Measurements from ENCODE around the gene GH1. TPM values are rescaled to one million over a fixed set of nuclear protein-coding genes. Genes with fewer than 3 reads are reported as not detected.

GH1 gene
- total RNA-seq, 1 donor from 2014 or later: not detected

DNA sequence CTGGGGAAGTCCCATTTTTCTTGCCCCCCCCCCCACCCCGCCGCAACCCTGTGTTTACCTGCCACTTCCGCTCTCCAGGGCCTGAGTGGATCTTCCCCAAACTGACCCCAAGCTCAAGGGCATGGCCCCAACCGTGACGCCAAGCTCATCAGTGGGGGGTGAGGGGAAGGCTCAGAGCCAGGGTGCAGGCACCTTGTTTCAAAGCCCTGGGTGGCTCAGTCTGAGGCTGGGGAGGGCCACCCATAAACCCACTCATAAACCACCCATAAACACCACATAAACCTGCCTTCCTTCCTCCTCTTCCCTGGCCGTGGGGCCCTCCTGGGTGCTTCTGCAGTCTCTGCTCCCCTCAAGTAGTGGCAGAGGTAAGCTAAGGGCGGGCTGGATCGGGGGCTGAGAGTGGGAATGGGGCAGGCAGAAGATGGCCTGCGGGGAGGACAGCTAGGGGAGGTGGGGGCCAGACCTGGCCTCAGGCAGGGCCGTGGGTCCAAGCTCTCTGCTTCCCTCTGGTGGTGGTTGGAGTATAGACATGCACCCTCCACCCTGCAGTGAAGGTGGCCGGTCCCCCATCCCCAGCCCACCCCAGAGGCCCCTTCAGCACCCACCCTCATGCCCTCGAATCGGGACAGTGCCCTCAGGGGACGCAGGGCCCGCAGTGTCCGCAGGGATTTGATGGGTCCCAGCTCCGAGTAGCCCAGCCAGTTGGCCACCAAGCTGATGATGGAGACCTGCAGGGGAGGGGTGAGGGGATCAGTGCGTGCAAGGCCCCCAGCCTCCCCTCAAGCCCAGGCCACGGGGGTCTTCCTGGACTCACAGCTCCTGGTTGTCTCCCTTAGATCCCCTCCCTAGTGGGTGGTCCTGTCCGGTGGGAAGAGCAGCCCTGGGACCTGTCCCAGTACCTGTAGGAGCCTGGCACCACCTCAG lies 28.1 kb upstream of the GH1 start:
- DNase-seq (ENCODE audit: low spot score): peak; percentile 87
- intact Hi-C loops (cut with DNase I): loop anchor here (5.0 kb wide), 1 partner anchor 41 kb away; no protein-coding TSS in a partner anchor

DNA sequence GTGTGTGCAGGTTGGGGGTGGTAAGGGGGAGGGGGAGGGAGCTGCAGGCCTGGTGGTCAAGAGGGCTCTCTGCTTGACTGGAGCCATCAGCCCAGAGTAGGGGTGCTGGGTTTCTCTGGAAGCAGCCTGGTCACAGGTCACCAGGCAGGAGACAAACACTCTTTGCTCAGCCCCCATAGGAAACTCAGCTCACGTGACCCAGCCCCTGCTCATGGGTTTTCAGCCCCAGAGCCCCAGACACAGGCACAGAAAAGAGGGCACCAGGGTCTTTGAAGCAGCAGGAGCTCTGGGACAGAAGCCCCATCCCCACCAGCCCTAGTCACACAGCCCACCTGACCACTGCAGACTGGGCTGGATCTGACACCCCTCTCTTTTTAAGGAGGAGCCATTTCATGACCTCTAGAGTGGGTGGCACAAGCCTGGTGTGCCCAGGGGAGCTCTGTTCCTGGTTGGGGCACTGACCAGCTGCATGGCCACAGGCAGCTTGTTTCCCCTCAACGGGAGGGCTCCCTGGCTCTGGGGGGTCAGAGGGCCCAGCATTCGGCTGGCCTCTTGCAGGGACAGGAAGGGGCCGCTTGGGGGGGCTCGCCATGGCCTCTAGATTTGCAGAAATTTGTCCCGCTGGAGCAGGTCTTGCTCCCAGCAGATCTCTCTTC lies 27.3 kb upstream of the GH1 start:
- DNase-seq (ENCODE audit: low spot score): no peak
- intact Hi-C loops (cut with DNase I): loop anchor here (5.0 kb wide), 1 partner anchor 41 kb away; no protein-coding TSS in a partner anchor

DNA sequence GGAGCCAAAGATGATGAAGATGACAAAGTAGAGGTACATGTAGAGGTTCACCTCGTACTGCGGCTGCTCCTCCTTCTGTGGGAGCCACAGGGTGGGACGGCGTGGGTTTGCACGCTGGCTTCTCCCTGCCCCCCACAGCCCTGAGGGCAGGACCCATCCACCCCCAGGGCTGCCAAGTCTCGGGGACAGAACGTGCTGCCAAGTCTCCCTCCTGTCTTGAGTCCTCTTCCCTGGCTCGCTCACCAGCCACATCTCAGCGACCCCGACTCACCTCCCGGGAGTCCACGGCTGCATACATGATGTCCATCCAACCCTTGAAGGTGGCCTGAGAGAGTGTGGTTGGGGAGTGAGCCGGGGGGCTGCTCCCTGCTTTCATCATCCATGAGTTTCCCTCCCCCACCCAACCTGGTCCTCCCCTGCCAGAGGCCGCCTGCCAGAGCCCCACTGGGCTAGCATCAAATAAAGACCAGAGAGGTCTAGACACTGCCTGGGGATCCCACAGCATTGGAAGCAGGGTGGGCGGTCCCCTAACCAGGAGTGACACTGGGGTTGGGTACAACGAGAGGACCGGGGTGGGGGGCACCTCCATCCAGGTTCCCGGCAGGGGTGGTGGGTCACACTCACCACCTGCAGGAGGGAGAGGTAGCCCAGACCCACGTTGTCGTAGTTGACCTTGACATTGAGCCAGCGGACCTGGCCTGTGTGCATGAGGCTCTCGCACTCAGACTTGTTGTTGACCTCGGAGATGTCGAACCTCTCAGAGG lies 26.3 kb upstream of the GH1 start:
- intact Hi-C loops (cut with DNase I): loop anchor here (5.0 kb wide), 1 partner anchor 42 kb away; no protein-coding TSS in a partner anchor
- no peak for DNase-seq (ENCODE audit: low spot score)

DNA sequence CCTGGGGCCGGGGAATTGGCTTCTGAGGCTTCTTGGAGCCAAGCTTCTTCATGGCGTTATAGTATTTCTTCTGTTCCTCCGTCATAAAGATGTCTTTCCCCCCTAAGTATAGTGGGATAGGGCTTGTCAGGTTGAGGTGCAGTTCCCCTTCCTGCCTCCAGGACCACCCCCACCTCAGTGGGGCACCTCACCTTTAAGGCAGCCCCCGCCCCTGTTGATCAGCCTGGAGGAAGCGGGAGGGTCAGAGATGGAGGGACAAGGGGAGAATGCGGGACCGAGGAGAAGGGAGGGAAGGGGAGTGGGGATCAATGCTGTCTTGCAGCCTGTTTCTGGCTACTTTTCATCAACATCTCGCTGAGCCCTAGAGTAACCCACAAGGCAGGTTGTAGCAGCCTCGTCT lies 25.1 kb upstream of the GH1 start:
- intact Hi-C loops (cut with DNase I): no loop called here
- DNase-seq (ENCODE audit: low spot score): no peak

DNA sequence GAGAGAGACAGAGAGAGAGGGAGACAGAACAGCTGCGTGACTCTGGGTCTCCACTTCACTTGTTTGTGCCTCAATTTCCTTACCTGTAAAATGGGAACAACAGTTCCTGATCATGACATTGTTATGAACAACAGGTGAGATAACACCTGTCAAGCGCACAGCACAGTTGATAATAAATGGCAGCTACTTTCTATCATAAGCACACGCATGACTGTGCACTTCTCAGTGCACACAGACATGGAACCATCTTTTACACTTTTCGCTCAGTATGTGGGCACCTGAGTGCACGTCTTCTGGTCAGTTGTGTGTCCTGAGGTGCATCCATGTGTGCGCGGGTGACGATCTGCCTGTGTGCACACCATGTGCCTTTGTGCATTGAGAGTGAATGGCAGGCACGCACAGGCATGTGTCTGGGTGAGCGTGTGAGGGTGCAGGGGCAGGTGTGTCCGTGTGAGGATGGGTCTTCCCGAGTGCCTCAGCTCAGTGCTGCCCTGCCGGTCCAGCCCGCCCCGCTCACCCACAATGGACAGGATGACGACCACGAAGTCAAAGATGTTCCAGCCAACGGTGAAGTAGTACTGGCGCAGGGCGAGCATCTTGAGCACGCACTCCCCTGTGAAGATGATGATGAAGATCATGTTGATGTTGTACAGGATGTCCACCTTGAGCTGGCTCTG lies 23.8 kb upstream of the GH1 start:
- intact Hi-C loops (cut with DNase I): no loop called here
- DNase-seq (ENCODE audit: low spot score): no peak

DNA sequence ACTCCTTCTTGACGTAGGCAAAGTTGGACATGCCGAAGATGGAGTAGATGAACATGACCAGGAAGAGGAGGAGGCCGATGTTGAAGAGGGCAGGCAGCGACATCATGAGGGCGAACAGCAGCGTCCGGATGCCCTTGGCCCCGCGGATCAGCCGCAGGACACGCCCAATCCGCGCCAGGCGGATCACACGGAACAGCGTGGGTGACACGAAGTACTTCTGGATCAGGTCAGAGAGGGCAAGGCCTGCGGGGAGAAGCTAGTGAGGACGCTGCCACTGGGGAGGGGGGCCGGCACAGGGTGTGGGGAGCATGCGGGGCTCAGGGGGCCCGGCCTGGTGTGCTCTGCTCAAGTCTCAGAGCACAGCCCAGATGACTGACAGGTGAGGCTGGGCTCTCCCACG lies 23.1 kb upstream of the GH1 start:
- no peak for DNase-seq (ENCODE audit: low spot score)
- intact Hi-C loops (cut with DNase I): no loop called here

DNA sequence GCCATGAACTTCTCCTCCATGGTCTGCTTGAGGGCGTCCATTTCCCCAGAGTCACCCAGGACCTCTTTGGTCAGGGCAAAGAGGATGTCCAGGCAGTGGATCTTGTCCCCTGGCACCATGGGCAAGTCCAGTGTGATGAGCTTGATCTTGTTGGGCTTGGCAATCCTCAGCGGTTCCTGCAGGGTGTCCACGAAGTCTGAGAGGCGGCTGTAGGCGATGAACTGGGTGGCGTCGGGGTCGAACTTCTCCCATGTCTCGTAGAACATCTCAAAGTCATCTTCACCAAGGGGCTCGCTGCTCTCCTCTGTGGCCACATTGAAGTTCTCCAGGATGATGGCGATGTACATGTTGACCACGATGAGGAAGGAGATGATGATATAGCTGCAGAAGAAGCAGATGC lies 22.5 kb upstream of the GH1 start:
- intact Hi-C loops (cut with DNase I): no loop called here
- DNase-seq (ENCODE audit: low spot score): no peak

DNA sequence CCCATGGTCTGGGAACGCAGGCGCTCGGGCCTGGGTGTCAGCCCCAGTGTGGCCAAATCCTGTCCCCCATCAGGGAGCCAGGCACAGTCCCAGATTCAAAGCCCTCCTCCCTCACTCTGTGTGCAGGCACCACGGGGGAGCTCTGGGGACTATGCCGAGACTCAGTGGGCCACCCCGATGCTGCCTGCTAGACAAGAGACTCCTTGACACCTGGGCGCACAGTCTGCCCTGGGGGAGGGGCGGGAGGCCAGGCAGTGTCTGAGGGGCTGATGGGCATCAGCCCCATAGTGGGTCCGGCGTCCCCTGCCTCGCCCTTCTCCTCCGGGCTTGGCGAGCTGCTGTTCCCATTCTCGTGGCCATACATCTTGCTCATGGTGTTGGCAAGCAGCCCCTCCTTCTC lies 21.9 kb upstream of the GH1 start:
- intact Hi-C loops (cut with DNase I): no loop called here
- DNase-seq (ENCODE audit: low spot score): no peak

DNA sequence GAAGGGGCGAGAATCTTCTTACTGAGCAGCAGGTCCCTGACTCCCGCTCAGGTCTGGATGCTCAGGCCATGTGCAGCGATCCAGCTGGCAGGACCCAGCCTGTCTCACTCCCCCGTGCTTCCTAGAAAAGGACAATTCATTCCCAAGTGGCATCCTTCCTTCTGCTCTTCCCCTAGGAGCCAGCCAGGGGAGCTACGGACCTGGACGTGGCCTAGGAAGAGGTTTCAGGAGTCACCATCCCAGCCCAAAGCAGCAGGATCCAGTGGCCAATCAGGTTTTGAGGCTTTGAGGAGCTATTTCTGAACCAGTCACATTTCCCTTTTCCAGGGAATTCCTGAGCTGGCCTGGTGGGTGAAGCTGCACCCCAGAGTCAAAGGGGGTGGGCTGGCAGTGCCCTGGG lies 21.2 kb upstream of the GH1 start:
- intact Hi-C loops (cut with DNase I): no loop called here
- no peak for DNase-seq (ENCODE audit: low spot score)

DNA sequence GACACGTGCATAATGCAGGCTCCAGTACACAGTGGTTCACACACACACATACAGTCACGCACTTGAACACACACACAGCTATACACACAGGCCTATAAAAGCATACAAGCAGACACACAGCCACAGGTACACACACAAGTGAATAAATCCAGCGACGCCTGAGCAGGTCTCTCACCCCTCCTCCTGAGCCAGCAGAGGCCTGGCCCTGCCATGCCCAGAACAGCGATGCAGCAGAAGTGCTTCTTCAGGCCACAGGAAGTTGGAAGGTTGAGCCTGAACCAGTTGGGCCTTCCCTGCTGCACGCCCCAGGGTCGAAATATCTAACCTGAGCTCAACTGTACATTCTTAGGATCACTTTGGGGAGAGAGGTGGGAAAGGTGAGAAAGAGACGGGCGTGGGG lies 20.8 kb upstream of the GH1 start:
- intact Hi-C loops (cut with DNase I): no loop called here
- no peak for DNase-seq (ENCODE audit: low spot score)

DNA sequence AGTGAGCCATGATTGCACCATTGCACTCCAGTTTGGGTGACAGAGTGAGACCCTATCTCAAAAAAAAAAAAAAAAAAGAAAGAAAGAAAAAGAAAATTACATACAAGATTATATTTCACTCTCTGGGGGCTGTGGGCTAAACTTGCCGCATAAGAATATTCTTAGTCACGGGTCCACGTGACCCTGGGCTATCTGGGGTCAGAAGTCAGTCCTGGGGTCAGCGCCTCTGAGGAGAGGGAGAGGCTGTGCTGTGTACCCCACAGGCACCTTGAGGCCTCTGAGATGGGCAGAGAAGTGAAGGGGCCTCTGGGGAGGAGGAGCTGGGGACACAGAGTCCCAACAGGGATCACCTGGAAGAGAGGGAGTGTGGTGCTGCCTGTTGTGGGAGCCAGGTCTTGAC lies 19.3 kb upstream of the GH1 start:
- intact Hi-C loops (cut with DNase I): no loop called here
- DNase-seq (ENCODE audit: low spot score): no peak

DNA sequence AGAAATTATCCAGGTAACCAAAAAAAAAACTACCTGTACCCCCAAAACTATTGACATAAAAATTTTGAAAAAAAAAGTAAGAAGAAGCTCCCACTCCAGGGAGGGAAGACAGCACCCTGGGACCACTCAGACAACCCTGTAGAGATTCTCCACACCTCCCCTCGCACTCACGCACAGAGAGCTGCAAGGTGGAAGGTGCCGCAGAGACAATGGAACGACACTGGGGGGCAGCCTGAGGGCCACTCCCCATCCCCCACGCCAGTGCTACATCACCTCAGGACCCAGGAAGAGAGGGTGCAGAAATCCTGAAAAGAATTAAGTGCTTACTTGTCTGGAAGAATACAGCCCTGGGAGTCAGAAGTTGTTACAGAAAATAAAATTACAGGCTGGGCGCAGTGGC lies 18.7 kb upstream of the GH1 start:
- no peak for DNase-seq (ENCODE audit: low spot score)

DNA sequence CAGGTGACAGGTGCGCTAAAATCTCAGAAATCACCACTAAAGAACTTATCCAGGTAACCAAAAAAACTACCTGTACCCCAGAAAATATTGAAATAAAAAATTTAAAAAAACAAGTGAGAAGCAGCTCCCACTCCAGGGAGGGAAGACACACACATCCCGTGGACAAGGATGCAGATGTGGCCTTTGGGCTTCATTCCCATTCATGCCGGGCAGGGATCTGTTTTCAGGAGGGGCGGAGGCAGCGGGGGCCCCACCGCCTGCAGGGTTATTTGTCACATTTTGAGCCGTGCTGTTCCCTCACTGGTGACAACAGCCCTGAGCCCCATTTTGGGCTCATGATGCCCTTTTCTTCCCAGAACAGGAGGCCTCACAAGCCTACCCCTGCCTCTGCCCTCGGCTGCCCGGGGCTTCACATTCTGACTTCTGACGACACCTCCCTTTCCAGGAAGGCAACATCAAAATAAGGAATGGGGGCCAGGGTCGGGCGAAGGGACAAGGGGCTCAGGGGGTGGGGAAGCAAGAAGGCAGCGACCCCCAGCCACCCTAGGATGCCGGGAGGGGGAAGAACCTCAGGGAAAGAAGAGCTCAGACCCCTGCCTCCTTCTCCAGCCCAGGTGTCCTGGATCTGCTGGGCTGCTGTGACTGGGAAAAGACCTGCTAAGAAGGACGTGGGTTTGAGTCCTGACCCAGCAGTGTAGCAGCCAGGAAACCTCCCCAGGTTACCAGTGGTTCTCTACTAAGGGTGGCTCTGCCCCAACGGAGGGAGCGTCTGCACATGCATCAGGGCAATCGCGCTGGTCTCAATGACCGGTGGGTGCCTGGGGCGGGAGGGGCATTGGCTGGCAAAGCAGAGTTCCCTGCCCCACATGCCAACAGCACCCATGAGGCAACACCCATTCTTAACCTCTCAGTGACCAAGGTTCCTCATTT lies 15.8 kb upstream of the GH1 start:
- intact Hi-C loops (cut with DNase I): no loop called here
- DNase-seq (ENCODE audit: low spot score): no peak

More for the DNA sequence above, 18.7 kb upstream of the GH1 start:
- intact Hi-C loops (cut with DNase I): no loop called here

DNA sequence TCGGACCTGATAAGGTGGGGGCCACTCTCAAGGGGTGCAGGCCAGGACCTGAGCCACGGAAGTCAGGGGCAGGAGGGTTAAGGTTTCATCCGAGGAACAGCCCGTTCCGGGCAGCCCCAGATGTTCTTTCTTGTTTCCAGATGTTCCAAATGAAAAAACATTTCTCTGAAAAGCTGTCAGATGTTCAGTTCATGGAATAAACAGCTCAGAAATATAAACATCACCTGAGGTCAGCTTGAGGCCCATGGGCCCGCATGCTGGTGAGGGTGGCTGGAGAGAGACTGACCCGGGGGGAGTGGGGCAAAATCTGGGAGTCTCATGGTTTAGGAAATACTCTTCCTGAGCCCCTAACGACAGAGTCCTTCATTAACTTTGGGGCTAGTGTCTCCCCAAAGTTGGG lies 15.0 kb upstream of the GH1 start:
- no peak for DNase-seq (ENCODE audit: low spot score)
- intact Hi-C loops (cut with DNase I): no loop called here

DNA sequence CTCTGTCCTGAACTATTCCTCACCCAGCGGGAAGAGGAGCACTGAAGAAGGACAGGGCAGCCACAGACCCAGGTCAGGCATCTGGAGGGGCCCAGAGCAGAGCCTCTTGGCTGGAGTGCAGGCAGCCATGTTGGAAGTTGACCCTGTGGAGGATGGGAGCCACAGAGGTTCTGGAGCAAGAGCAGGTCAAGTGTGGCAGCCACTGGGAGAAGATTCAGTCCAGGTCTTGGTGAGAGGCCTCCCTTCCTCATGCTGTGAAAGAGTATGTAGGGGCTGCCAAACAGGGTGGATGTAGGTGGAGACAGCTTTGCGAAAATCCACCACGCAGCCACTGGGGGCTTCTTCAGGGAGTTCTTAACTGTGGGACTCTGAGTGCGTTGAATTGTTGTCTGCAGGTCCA lies 14.1 kb upstream of the GH1 start:
- no peak for DNase-seq (ENCODE audit: low spot score)
- intact Hi-C loops (cut with DNase I): no loop called here

DNA sequence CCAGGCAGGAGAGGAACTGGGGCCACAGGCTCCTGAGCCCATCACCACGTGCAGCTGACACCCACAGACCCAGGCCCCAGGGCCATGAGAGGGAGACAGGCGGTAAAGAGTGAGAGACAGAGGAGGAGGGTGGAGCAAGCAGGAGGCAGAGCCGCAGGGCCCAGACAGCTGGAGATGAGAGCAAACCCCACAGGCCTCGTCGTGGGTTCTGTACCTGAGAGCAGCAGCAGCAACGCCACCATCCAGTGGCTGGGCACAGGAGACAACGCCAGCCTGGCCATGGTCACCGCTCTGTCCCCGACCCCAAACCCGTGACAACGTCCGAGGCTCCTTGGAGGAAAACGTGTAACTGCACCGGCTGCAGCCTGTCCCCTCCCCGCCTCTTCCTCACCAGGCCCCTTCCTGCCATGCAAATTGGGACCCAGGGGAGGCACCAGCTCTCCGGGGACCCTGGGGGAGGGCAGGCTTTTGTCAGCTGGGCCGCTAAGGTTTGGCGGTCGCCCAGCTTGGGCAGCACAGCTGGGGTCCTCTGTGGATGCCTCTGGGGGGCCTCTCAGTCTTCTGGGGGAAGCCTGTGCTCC lies 13.4 kb upstream of the GH1 start, which contains the start of gene CD79B:
Gene CD79B (minus strand): TSS at position 351 of the 581 bp plus-strand sequence. CDS start 70 bp downstream, at position 281.
- intact Hi-C loops (cut with DNase I): no loop called here
- no peak for DNase-seq (ENCODE audit: low spot score)

DNA sequence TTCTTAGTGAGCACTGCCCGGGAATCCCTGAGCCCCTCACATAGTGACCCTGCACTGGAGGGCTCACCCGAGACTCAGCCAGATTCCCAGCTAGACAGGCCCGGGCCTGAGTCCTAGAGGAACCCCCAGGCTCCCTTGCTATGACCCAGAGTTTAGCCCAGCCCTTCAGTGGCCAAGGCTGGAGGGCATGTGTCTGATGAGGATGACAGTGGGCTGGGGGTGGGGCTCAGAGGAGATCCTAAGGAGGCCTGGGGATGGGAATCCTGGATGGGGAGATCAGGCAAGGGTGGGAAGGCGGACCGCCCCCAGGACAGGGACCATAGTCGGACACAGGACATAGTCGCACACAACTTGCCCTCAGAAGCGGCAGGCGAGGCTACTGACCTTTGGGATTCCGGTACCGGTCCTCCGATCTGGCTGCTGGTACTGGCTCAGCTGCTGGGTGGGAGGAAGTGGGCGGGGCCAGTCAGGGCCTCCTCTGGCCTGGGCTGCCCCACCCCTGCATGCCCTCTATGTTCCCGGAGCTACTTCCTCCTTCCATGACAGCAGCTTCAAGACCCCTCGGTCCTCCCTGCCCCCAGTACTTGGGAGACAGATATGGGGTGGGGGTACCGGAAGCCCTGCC lies 12.4 kb upstream of the GH1 start:
- peak; percentile 85 for DNase-seq (ENCODE audit: low spot score)
- intact Hi-C loops (cut with DNase I): no loop called here

Data from cardiac septum (tissue), 1 donor.